ENCODE data around the gene RABGAP1.

The RABGAP1 gene

GRCh38 chr9:123131258-123131657 lies 190.4 kb downstream of the RABGAP1 start:
- TF ChIP-seq CTCF (conservative IDR thresholded peaks at IDR 0.05; ENCODE audit: control insufficient read depth, insufficient read depth, low read depth, low read length): no peak
- H3K4me3 ChIP-seq (ENCODE audit: control insufficient read depth, low read depth, low read length): no peak overlapping the region
- peak; percentile 29 for DNase-seq (ENCODE audit: low read depth)

GRCh38 chr9:123131993-123132392 lies 191.2 kb downstream of the RABGAP1 start:
- no peak for DNase-seq (ENCODE audit: low read depth)
- TF ChIP-seq CTCF (conservative IDR thresholded peaks at IDR 0.05; ENCODE audit: control insufficient read depth, insufficient read depth, low read depth, low read length): no peak
- no peak overlapping the region for H3K4me3 ChIP-seq (ENCODE audit: control insufficient read depth, low read depth, low read length)

- no peak for DNase-seq (ENCODE audit: low read depth)
- no peak overlapping the region for H3K4me3 ChIP-seq (ENCODE audit: control insufficient read depth, low read depth, low read length)
- no peak for TF ChIP-seq CTCF (conservative IDR thresholded peaks at IDR 0.05; ENCODE audit: control insufficient read depth, insufficient read depth, low read depth, low read length)
Observed at GRCh38 chr9:123132696-123133095, 191.9 kb downstream of the RABGAP1 start.

- DNase-seq (ENCODE audit: low read depth): no peak
- H3K4me3 ChIP-seq (ENCODE audit: control insufficient read depth, low read depth, low read length): no peak overlapping the region
- TF ChIP-seq CTCF (conservative IDR thresholded peaks at IDR 0.05; ENCODE audit: control insufficient read depth, insufficient read depth, low read depth, low read length): no peak
Observed at GRCh38 chr9:123135430-123135829, 194.6 kb downstream of the RABGAP1 start.

GRCh38 chr9:123138163-123138562 lies 197.3 kb downstream of the RABGAP1 start:
- DNase-seq (ENCODE audit: low read depth): peak; percentile 4
- TF ChIP-seq CTCF (conservative IDR thresholded peaks at IDR 0.05; ENCODE audit: control insufficient read depth, insufficient read depth, low read depth, low read length): no peak

GRCh38 chr9:123149067-123149466 lies 208.2 kb downstream of the RABGAP1 start:
- no peak overlapping the region for H3K4me3 ChIP-seq (ENCODE audit: control insufficient read depth, low read depth, low read length)
- no peak for DNase-seq (ENCODE audit: low read depth)
- TF ChIP-seq CTCF (conservative IDR thresholded peaks at IDR 0.05; ENCODE audit: control insufficient read depth, insufficient read depth, low read depth, low read length): no peak

More at GRCh38 chr9:123138163-123138562, 197.3 kb downstream of the RABGAP1 start:
- no peak overlapping the region for H3K4me3 ChIP-seq (ENCODE audit: control insufficient read depth, low read depth, low read length)
